ENCODE results near the gene RCE1.
"Not testable (repeated sequence)": the region's sequence is repeated elsewhere in the genome, so short reads cannot be mapped to it uniquely, and the experiment has no call there.

The RCE1 gene, protein sequence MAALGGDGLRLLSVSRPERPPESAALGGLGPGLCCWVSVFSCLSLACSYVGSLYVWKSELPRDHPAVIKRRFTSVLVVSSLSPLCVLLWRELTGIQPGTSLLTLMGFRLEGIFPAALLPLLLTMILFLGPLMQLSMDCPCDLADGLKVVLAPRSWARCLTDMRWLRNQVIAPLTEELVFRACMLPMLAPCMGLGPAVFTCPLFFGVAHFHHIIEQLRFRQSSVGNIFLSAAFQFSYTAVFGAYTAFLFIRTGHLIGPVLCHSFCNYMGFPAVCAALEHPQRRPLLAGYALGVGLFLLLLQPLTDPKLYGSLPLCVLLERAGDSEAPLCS

GRCh38 chr11:66842896-66843775 lies at the start of gene RCE1:
TSS of gene RCE1 (plus strand) at chr11:66843441. CDS start at chr11:66843456, 15 bp downstream.
- DNase-seq (ENCODE audit: low read depth, low spot score): peak; percentile 92
- in situ Hi-C loops (cut with HindIII; ENCODE audit: low sequenced_read_pairs): no loop called here
- TF ChIP-seq, protein P1, sequence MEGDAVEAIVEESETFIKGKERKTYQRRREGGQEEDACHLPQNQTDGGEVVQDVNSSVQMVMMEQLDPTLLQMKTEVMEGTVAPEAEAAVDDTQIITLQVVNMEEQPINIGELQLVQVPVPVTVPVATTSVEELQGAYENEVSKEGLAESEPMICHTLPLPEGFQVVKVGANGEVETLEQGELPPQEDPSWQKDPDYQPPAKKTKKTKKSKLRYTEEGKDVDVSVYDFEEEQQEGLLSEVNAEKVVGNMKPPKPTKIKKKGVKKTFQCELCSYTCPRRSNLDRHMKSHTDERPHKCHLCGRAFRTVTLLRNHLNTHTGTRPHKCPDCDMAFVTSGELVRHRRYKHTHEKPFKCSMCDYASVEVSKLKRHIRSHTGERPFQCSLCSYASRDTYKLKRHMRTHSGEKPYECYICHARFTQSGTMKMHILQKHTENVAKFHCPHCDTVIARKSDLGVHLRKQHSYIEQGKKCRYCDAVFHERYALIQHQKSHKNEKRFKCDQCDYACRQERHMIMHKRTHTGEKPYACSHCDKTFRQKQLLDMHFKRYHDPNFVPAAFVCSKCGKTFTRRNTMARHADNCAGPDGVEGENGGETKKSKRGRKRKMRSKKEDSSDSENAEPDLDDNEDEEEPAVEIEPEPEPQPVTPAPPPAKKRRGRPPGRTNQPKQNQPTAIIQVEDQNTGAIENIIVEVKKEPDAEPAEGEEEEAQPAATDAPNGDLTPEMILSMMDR (IDR thresholded peaks at IDR 0.05; ENCODE audit: low read depth, low read length): no peak
- H3K4me3 ChIP-seq (ENCODE audit: low read depth, low read length): peak within 1 kb of the TSS; percentile 89

DNA sequence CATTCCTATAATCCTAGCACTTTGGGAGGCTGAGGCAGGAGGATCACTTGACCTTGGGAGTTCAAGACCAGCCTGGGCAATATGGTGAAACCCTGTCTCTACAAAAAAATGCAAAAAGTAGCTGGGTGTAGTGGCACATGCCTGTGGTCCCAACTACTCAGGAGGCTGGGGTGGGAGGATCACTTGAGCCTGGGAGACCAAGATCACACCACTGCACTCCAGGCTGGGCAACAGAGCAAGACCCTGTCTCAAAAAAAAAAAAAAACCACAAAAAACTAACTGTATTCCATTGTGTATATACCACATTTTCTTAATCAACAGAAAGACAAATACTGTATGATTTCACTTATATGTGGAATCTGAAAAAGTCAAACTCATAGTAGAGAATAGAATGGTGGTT lies 43.4 kb upstream of the RCE1 start:
- in situ Hi-C loops (cut with HindIII; ENCODE audit: low sequenced_read_pairs); DNase-seq (ENCODE audit: low read depth, low spot score); H3K4me3 ChIP-seq (ENCODE audit: low read depth, low read length): not testable (repeated sequence)

GRCh38 chr11:66800720-66801428 lies 42.4 kb upstream of the RCE1 start:
- TF ChIP-seq, protein P1 (IDR thresholded peaks at IDR 0.05; ENCODE audit: low read depth, low read length): no peak
- in situ Hi-C loops (cut with HindIII; ENCODE audit: low sequenced_read_pairs): no loop called here
- no peak overlapping the region for H3K4me3 ChIP-seq (ENCODE audit: low read depth, low read length)
- DNase-seq (ENCODE audit: low read depth, low spot score): no peak

DNA sequence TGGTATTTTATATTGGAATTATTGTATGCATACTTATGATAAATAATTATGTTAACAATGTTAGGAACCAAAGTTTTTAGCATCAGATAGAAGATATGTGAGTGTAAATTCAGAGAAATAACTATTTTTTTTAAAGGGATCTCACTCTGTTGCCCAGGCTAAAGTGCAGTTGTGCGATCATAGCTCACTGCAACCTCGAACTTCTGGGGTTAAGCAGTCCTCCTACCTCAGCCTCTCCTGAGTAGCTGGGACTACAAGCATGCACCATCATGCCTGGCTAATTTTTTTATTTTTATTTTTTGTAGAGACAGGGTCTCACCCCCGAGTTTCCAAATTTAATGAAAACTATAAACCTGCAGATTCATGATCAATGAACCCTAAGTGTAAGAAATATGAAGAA lies 33.6 kb upstream of the RCE1 start:
- no peak overlapping the region for H3K4me3 ChIP-seq (ENCODE audit: low read depth, low read length)
- DNase-seq (ENCODE audit: low read depth, low spot score): no peak
- in situ Hi-C loops (cut with HindIII; ENCODE audit: low sequenced_read_pairs): no loop called here
- TF ChIP-seq, protein P1 (IDR thresholded peaks at IDR 0.05; ENCODE audit: low read depth, low read length): no peak

- DNase-seq (ENCODE audit: low read depth, low spot score): no peak
- in situ Hi-C loops (cut with HindIII; ENCODE audit: low sequenced_read_pairs): no loop called here
- H3K4me3 ChIP-seq (ENCODE audit: low read depth, low read length): no peak overlapping the region
- TF ChIP-seq, protein P1 (IDR thresholded peaks at IDR 0.05; ENCODE audit: low read depth, low read length): no peak
Measured at GRCh38 chr11:66810576-66811185, 32.6 kb upstream of the RCE1 start.

DNA sequence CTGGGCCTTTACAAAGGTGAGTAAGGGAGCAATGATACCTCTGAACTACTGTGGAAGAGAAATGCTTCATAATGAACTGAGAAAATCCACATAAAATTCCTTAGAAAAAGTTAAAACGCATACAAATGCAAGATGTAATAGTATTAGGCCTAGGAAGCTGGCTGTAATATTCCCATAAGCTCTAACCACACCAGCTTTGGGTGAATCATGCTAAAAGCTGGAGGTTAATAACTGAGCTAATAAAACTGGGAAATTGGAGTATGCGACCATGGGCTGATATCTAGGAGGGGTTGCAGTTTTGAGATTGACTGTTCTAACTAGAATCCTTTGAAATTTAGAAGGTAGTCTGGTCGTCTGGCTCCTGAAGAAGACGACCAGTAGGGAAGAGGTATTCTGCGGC lies 28.6 kb upstream of the RCE1 start:
- no peak overlapping the region for H3K4me3 ChIP-seq (ENCODE audit: low read depth, low read length)
- DNase-seq (ENCODE audit: low read depth, low spot score): no peak
- TF ChIP-seq, protein P1 (IDR thresholded peaks at IDR 0.05; ENCODE audit: low read depth, low read length): no peak
- in situ Hi-C loops (cut with HindIII; ENCODE audit: low sequenced_read_pairs): no loop called here

Data from astrocyte of the spinal cord (primary cell).